Colon (tissue), 2 donors: ENCODE data around the gene ADAMTS1.

Experiments
- FAIRE-seq: peaks from 2 replicates; lab custom pipeline; 2012; peaks lifted over from hg19 to GRCh38; lab: Jason Lieb, UNC
- donor health status: control.
- donor health status: control.

Gene ADAMTS1

GRCh38 chr21:26812173-26812572 lies 33.0 kb downstream of the ADAMTS1 start:
- no peak for FAIRE-seq

- FAIRE-seq: no peak
Measured at GRCh38 chr21:26811482-26811881, 33.7 kb downstream of the ADAMTS1 start.

GRCh38 chr21:26810676-26811415 lies 34.4 kb downstream of the ADAMTS1 start:
- FAIRE-seq: no peak

GRCh38 chr21:26810266-26810665 lies 34.9 kb downstream of the ADAMTS1 start:
- no peak for FAIRE-seq

GRCh38 chr21:26809745-26810144 lies 35.5 kb downstream of the ADAMTS1 start:
- no peak for FAIRE-seq

- FAIRE-seq: no peak
Measured at GRCh38 chr21:26806801-26807295, 38.4 kb downstream of the ADAMTS1 start.

GRCh38 chr21:26804895-26805609 lies 40.2 kb downstream of the ADAMTS1 start:
- FAIRE-seq: no peak

- no peak for FAIRE-seq
Measured at GRCh38 chr21:26801498-26801897, 43.7 kb downstream of the ADAMTS1 start.

- FAIRE-seq: no peak
Measured at GRCh38 chr21:26800970-26801431, 44.2 kb downstream of the ADAMTS1 start.

- no peak for FAIRE-seq
Measured at GRCh38 chr21:26800455-26800854, 44.8 kb downstream of the ADAMTS1 start.

- no peak for FAIRE-seq
Measured at GRCh38 chr21:26800001-26800400, 45.2 kb downstream of the ADAMTS1 start.

GRCh38 chr21:26798856-26799751 lies 46.1 kb downstream of the ADAMTS1 start:
- no peak for FAIRE-seq

- no peak for FAIRE-seq
Measured at GRCh38 chr21:26797878-26798456, 47.2 kb downstream of the ADAMTS1 start.

- FAIRE-seq: no peak
Measured at GRCh38 chr21:26795866-26796329, 49.3 kb downstream of the ADAMTS1 start.

GRCh38 chr21:26795412-26795805 lies 49.8 kb downstream of the ADAMTS1 start:
- FAIRE-seq: no peak

GRCh38 chr21:26794597-26795411 lies 50.4 kb downstream of the ADAMTS1 start:
- no peak for FAIRE-seq

GRCh38 chr21:26790296-26790695 lies 54.9 kb downstream of the ADAMTS1 start:
- no peak for FAIRE-seq

- FAIRE-seq: no peak
Measured at GRCh38 chr21:26788790-26789189, 56.4 kb downstream of the ADAMTS1 start.
